H1 (cell line): ENCODE measurements around the gene CAMK1G. TPM values are rescaled to one million over a fixed set of nuclear protein-coding genes. Genes with fewer than 3 reads are reported as not detected.

Experiments
- microRNA-seq, 2 experiments: library from miRNA; unstranded; fragments of <30 nt; microRNA quantifications; one replicate each; pipeline versions ENCODE4 to v1.2.0, GENCODE V29; 2016 to 2020; ENCODE audit warnings: borderline microRNAs expressed in 2 of 2, borderline number of aligned reads in 2 of 2, borderline replicate concordance in 1 of 2
- polyA plus RNA-seq, 7 experiments: library from polyadenylated mRNA; depleted of rRNA in 3 of 7; stranded (reverse) in 5 of 7; unstranded in 2 of 7; fragments of >200 nt in 5 of 7; fragments of 200-250 nt in 2 of 7; gene quantifications; 1 replicate in 5 of 7; 2 replicates in 1 of 7; 4 replicates in 1 of 7; pipeline versions ENCODE4 v1.2.1 to v1.2.3, GENCODE V29; 2011 to 2013; ENCODE audit warnings: missing spikeins in 2 of 7, mixed read lengths in 2 of 7
- total RNA-seq: library from RNA; stranded (reverse); fragmentation: NEBNext Ultra II Directional; extraction: Animal tissue kit (Norgen Biotek cat#: 25700); gene quantifications from 2 replicates; pipeline ENCODE4 v1.2.1, GENCODE V29; 2021

The CAMK1G gene
- total and polyA plus RNA-seq, 2 of the 8 experiments (the other 6 are each of a cell fraction or from before 2014, with no cell fraction given) = 1.00 to 1.0 TPM

Small RNAs within 50 kb of the gene (microRNA-seq; reads per million reads assigned to microRNA genes)
- 0 to 0.20 reads per million in 2 experiments for gene MIR4260

Other genes with a start within 250 kb of the CAMK1G start
- 0.50 and 0.67 TPM in 2 replicates for gene LAMB3, start 68.7 kb downstream of the CAMK1G start, total RNA-seq
- 0.45 and 0.52 TPM in 2 replicates for gene LAMB3, start 68.7 kb downstream of the CAMK1G start, polyA plus RNA-seq (2011; rRNA removed)
- 1.0 and 1.7 TPM in 2 replicates for gene G0S2, start 91.7 kb downstream of the CAMK1G start, total RNA-seq
- gene G0S2, start 91.7 kb downstream of the CAMK1G start, polyA plus RNA-seq (2011; rRNA removed) = 1.7 and 3.9 TPM in 2 replicates
- gene HSD11B1, start 121.1 kb downstream of the CAMK1G start, total RNA-seq = not detected in 2 replicates
- not detected in 2 replicates for gene HSD11B1, start 121.1 kb downstream of the CAMK1G start, polyA plus RNA-seq (2011; rRNA removed)
- gene TRAF3IP3, start 172.3 kb downstream of the CAMK1G start, total RNA-seq = not detected in 2 replicates
- not detected in 2 replicates for gene TRAF3IP3, start 172.3 kb downstream of the CAMK1G start, polyA plus RNA-seq (2011; rRNA removed)
- 3.9 and 4.1 TPM in 2 replicates for gene C1orf74, start 200.8 kb downstream of the CAMK1G start, total RNA-seq
- 2.6 and 3.1 TPM in 2 replicates for gene C1orf74, start 200.8 kb downstream of the CAMK1G start, polyA plus RNA-seq (2011; rRNA removed)
- 13.3 and 13.4 TPM in 2 replicates for gene IRF6, start 222.4 kb downstream of the CAMK1G start, total RNA-seq
- gene IRF6, start 222.4 kb downstream of the CAMK1G start, polyA plus RNA-seq (2011; rRNA removed) = 8.1 and 9.6 TPM in 2 replicates
- 7.6 and 7.7 TPM in 2 replicates for gene UTP25, start 244.3 kb downstream of the CAMK1G start, total RNA-seq
- 2.7 and 4.0 TPM in 2 replicates for gene UTP25, start 244.3 kb downstream of the CAMK1G start, polyA plus RNA-seq (2011; rRNA removed)